Right ventricle myocardium inferior (tissue), 1 donor: ENCODE results near the gene TMEM179B. TPM values are rescaled to one million over a fixed set of nuclear protein-coding genes. Genes with fewer than 3 reads are reported as not detected.
A peak's percentile ranks its signal among the peaks of the same experiment; 100 is the strongest.
"Not testable (repeated sequence)": the region's sequence is repeated elsewhere in the genome, so short reads cannot be mapped to it uniquely, and the experiment has no call there.

Experiments
- ATAC-seq: fragments of 200-7000 bp; cut with Tn5 transposase; one replicate; pipeline ENCODE4 v1.9.1; 2020; ENCODE audit warnings: mild to moderate bottlenecking, moderate library complexity
- DNase-seq: peaks from one replicate; pipeline ENCODE4 v3.0.0; 2021; ENCODE audit errors: missing footprints
- intact Hi-C: fragments of 100-400 bp; cut with DNase I; formaldehyde crosslinking; loops from one replicate; pipeline ENCODE4 v1.11.0; 2022
- long read RNA-seq: library from polyadenylated mRNA; unstranded; transcript quantifications from one replicate; pipeline ENCODE4 v2.0.0, GENCODE V29; 2021
- total RNA-seq: library from RNA; stranded (reverse); fragmentation: NEBNext Ultra II Directional; extraction: Animal tissue kit (Norgen Biotek cat#: 25700); gene quantifications from one replicate; pipeline ENCODE4 v1.2.1, GENCODE V29; 2021
- donor health status: DM: no; HTN: yes; CAD: no; lungs with severe emphysema.

The TMEM179B gene
- 21.6 TPM for total RNA-seq
- long read RNA-seq, transcript TMEM179B-201 (5 exons, 1,023 nt), result major isoform, 8 of 11 reads
- long read RNA-seq, partial matches to known transcripts, result 1 of 11 reads
- long read RNA-seq, other reads (novel, unspliced or antisense), result 2 of 11 reads

GRCh38 chr11:62787005-62787759 lies at the start of gene TMEM179B:
TSS of gene TMEM179B (plus strand) at chr11:62787402. CDS start at chr11:62787432, 30 bp downstream.
- DNase-seq (peak; percentile 99), ATAC-seq (peak; percentile 88)
- intact Hi-C loops, result loop anchor here (2.0 to 5.0 kb wide), 4 partner anchors 45 to 78 kb away; partner anchors contain the start of genes STX5, TEX54 and TTC9C

GRCh38 chr11:62747475-62748160 lies 39.6 kb upstream of the TMEM179B start:
- DNase-seq (no peak), ATAC-seq (no peak)
- intact Hi-C loops, result no loop called here

GRCh38 chr11:62749931-62750330 lies 37.3 kb upstream of the TMEM179B start:
- intact Hi-C loops, ATAC-seq, DNase-seq: not testable (repeated sequence)

- intact Hi-C loops, result no loop called here
- DNase-seq (no peak), ATAC-seq (no peak)
These were observed 34.9 kb upstream of the TMEM179B start for GRCh38 chr11:62752177-62752785.

- intact Hi-C loops, result loop anchor here (1.0 kb wide), 1 partner anchor 26 kb away; the partner anchor contains the start of gene HNRNPUL2
- ATAC-seq (no peak), DNase-seq (no peak)
These were observed 34.0 kb upstream of the TMEM179B start for GRCh38 chr11:62752994-62753735.

GRCh38 chr11:62753736-62754603 lies 33.2 kb upstream of the TMEM179B start, which contains the start of gene ZBTB3:
TSS of gene ZBTB3 (minus strand) at chr11:62754160. CDS start at chr11:62753664, 496 bp downstream.
- intact Hi-C loops, result loop anchor here (1.0 kb wide), 1 partner anchor 27 kb away; the partner anchor contains the start of gene HNRNPUL2
- DNase-seq, result peak; percentile 98
- ATAC-seq, result peak; percentile 98

- intact Hi-C loops, result no loop called here
- DNase-seq, result no peak
- no peak for ATAC-seq
These were observed 32.1 kb upstream of the TMEM179B start for GRCh38 chr11:62755086-62755615.

GRCh38 chr11:62757846-62758788 lies 29.1 kb upstream of the TMEM179B start:
- intact Hi-C loops, result no loop called here
- ATAC-seq (no peak), DNase-seq (no peak)

- intact Hi-C loops, DNase-seq, ATAC-seq: not testable (repeated sequence)
These were observed 26.4 kb upstream of the TMEM179B start for GRCh38 chr11:62760867-62761227.

- ATAC-seq (peak; percentile 5), DNase-seq (no peak)
- intact Hi-C loops, result loop anchor here (1.0 kb wide), 1 partner anchor 16 kb away; no protein-coding TSS in a partner anchor
These were observed 16.4 kb upstream of the TMEM179B start for GRCh38 chr11:62770778-62771143.

- DNase-seq (peak; percentile 99), ATAC-seq (peak; percentile 98)
- intact Hi-C loops, result loop anchor here (1.0 kb wide), 1 partner anchor 15 kb away; no protein-coding TSS in a partner anchor
These were observed 15.8 kb upstream of the TMEM179B start, which contains the start of gene TAF6L for GRCh38 chr11:62771144-62772021. TSS of gene TAF6L (plus strand) at chr11:62771396. CDS start at chr11:62775784, 4,388 bp downstream.

GRCh38 chr11:62774407-62774806 lies 12.8 kb upstream of the TMEM179B start:
- intact Hi-C loops, result no loop called here
- no peak for DNase-seq
- no peak for ATAC-seq

- intact Hi-C loops, result no loop called here
- ATAC-seq, result no peak
- no peak for DNase-seq
These were observed 11.6 kb upstream of the TMEM179B start for GRCh38 chr11:62775646-62776045.

- intact Hi-C loops, result no loop called here
- DNase-seq (no peak), ATAC-seq (no peak)
These were observed 9.8 kb upstream of the TMEM179B start for GRCh38 chr11:62777389-62777788.

- no peak for ATAC-seq
- intact Hi-C loops, result no loop called here
- DNase-seq, result no peak
These were observed 8.8 kb upstream of the TMEM179B start for GRCh38 chr11:62778441-62778840.
